Measurements from ENCODE around the gene LIF. TPM values are rescaled to one million over a fixed set of nuclear protein-coding genes. Genes with fewer than 3 reads are reported as not detected.

Gene LIF
- total RNA-seq, 4 donors from 2014 or later = 0.30 to 0.84 (median 0.72) TPM

GRCh38 chr22:30247561-30247960, 1.0 kb upstream of the LIF start:
- no peak for DNase-seq (ENCODE audit: low spot score in 2 of 2)
- WGBS, 2 donors = 84 to 86% methylated on average over 11 of the region's 11 CpGs
- Histone ChIP-seq H3K9me3 (no peaks in the 10 kb centered on the region), H3K27ac (peak overlapping the region in 2 of 4 donors; percentile 10 to 32), H3K4me3 (no peak overlapping the region), H3K4me1 (peaks cover 0 to 66% (median 23%) of the 10 kb centered on the region in 4 donors), H3K36me3 (no peaks in the 10 kb centered on the region), H3K27me3 (peaks cover 0 to 8% of the 10 kb centered on the region in 2 donors)
- no peak for TF ChIP-seq POLR2A (IDR thresholded peaks at IDR 0.05)
- TF ChIP-seq CTCF (IDR thresholded peaks at IDR 0.05) = no peak
- TF ChIP-seq EP300 (IDR thresholded peaks at IDR 0.05) = no peak

- no peaks in the 10 kb centered on the region for H3K36me3 ChIP-seq
- WGBS, 2 donors = 27 to 28% methylated on average over 15 of the region's 15 CpGs
- H3K9me3 ChIP-seq = no peaks in the 10 kb centered on the region
- no peak for DNase-seq (ENCODE audit: low spot score in 2 of 2)
- H3K4me1 ChIP-seq = peaks cover 0 to 59% (median 21%) of the 10 kb centered on the region in 4 donors
- TF ChIP-seq POLR2A (IDR thresholded peaks at IDR 0.05) (no peak), EP300 (IDR thresholded peaks at IDR 0.05) (no peak), CTCF (IDR thresholded peaks at IDR 0.05) (no peak)
- peak overlapping the region; percentile 36 to 66 (median 55) for H3K4me3 ChIP-seq
- peaks cover 0 to 8% of the 10 kb centered on the region in 2 donors for H3K27me3 ChIP-seq
- H3K27ac ChIP-seq = peak overlapping the region in 2 of 4 donors; percentile 10 to 32
These were observed 336 bp upstream of the LIF start for GRCh38 chr22:30246814-30247376.

GRCh38 chr22:30245181-30245984, 1.2 kb downstream of the LIF start:
- 57 to 60% methylated on average over 15 of the region's 15 CpGs for WGBS, 2 donors
- no peak for DNase-seq (ENCODE audit: low spot score in 2 of 2)
- TF ChIP-seq CTCF (IDR thresholded peaks at IDR 0.05) = no peak
- no peak for TF ChIP-seq EP300 (IDR thresholded peaks at IDR 0.05)
- TF ChIP-seq POLR2A (IDR thresholded peaks at IDR 0.05) = no peak
- Histone ChIP-seq H3K4me1 (peaks cover 0 to 47% (median 21%) of the 10 kb centered on the region in 4 donors), H3K36me3 (no peaks in the 10 kb centered on the region), H3K27me3 (peaks cover 0 to 8% of the 10 kb centered on the region in 2 donors), H3K27ac (peak overlapping the region in 2 of 4 donors; percentile 60 to 62), H3K4me3 (peak overlapping the region; percentile 36 to 66 (median 55)), H3K9me3 (no peaks in the 10 kb centered on the region)

- Histone ChIP-seq H3K4me3 (no peak overlapping the region), H3K9me3 (no peaks in the 10 kb centered on the region), H3K4me1 (peaks cover 0 to 43% (median 21%) of the 10 kb centered on the region in 4 donors), H3K27ac (no peak overlapping the region), H3K36me3 (no peaks in the 10 kb centered on the region), H3K27me3 (peaks cover 0 to 8% of the 10 kb centered on the region in 2 donors)
- no peak for TF ChIP-seq CTCF (IDR thresholded peaks at IDR 0.05)
- TF ChIP-seq POLR2A (IDR thresholded peaks at IDR 0.05) = no peak
- no peak for TF ChIP-seq EP300 (IDR thresholded peaks at IDR 0.05)
- WGBS, 2 donors = 89 to 100% methylated on average over 5 of the region's 5 CpGs
- no peak for DNase-seq (ENCODE audit: low spot score in 2 of 2)
These were observed 1.9 kb downstream of the LIF start for GRCh38 chr22:30244641-30245040.

GRCh38 chr22:30244066-30244465, 2.5 kb downstream of the LIF start:
- Histone ChIP-seq H3K36me3 (no peaks in the 10 kb centered on the region), H3K4me3 (no peak overlapping the region), H3K4me1 (peaks cover 0 to 37% (median 19%) of the 10 kb centered on the region in 4 donors), H3K27ac (no peak overlapping the region), H3K9me3 (no peaks in the 10 kb centered on the region), H3K27me3 (peaks cover 0 to 8% of the 10 kb centered on the region in 2 donors)
- 92 to 98% methylated on average over 10 of the region's 10 CpGs for WGBS, 2 donors
- DNase-seq (ENCODE audit: low spot score in 2 of 2) = no peak
- TF ChIP-seq CTCF (IDR thresholded peaks at IDR 0.05) (no peak), POLR2A (IDR thresholded peaks at IDR 0.05) (no peak), EP300 (IDR thresholded peaks at IDR 0.05) (no peak)

Measured in tibial nerve (tissue), 4 donors.